OCI-LY1 (cell line): ENCODE results near the gene ACADL.

ENCODE experiments used
- EZH2 ChIP-seq: fragments of 200-600 bp; sonication (generic), shearing (Covaris generic); IDR thresholded peaks from 2 replicates; pipeline ENCODE4 v1.8.0; 2017; ENCODE audit warnings: borderline replicate concordance, mixed run types, mild to moderate bottlenecking, antibody characterized with exemption, low read length, moderate library complexity, mixed read lengths
- TF ChIP-seq, protein P1 (sequence below): fragments of 200-600 bp; sonication (generic), shearing (Covaris generic); IDR thresholded peaks from 2 replicates; pipeline ENCODE4 v1.5.1; 2017; ENCODE audit warnings: mild to moderate bottlenecking, antibody characterized with exemption, low read length, moderate library complexity, mixed read lengths

- TF ChIP-seq, protein P1, sequence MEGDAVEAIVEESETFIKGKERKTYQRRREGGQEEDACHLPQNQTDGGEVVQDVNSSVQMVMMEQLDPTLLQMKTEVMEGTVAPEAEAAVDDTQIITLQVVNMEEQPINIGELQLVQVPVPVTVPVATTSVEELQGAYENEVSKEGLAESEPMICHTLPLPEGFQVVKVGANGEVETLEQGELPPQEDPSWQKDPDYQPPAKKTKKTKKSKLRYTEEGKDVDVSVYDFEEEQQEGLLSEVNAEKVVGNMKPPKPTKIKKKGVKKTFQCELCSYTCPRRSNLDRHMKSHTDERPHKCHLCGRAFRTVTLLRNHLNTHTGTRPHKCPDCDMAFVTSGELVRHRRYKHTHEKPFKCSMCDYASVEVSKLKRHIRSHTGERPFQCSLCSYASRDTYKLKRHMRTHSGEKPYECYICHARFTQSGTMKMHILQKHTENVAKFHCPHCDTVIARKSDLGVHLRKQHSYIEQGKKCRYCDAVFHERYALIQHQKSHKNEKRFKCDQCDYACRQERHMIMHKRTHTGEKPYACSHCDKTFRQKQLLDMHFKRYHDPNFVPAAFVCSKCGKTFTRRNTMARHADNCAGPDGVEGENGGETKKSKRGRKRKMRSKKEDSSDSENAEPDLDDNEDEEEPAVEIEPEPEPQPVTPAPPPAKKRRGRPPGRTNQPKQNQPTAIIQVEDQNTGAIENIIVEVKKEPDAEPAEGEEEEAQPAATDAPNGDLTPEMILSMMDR = no peak
- no peak for TF ChIP-seq EZH2
These were observed 53.0 kb downstream of the ACADL start for GRCh38 chr2:210172219-210172575.
